ENCODE data around the gene ZNF292.

ZNF292 gene

DNA sequence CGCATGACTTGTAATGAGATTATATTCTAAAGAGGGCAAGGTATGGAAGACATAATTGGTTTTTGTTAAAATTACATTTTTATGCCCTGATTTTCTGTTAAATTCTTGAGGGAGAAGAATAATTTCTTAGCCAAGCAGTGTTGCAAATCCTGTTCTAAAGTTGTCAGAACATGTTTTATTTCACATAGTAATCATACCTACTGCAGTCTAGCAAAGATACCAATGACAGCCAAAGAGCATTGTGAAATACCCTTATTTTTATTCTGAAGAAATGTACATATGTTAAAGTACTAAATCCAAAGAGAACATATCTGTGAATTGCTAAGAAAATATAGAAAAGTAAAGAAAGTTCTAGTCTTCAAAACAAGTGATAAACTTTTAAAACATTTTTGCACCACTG, 127.4 kb downstream of the ZNF292 start:
- H3K79me2 ChIP-seq (ENCODE audit: insufficient read depth, low read depth), result no peaks in the 10 kb centered on the region
- H3K4me1 ChIP-seq (ENCODE audit: low read depth, poor library complexity, severe bottlenecking), result no peaks in the 10 kb centered on the region
- no peak overlapping the region for H3K27ac ChIP-seq
- no peak overlapping the region for H2AFZ ChIP-seq (ENCODE audit: low read depth)
- no peak overlapping the region for H3K9ac ChIP-seq
- TF ChIP-seq, protein P1, sequence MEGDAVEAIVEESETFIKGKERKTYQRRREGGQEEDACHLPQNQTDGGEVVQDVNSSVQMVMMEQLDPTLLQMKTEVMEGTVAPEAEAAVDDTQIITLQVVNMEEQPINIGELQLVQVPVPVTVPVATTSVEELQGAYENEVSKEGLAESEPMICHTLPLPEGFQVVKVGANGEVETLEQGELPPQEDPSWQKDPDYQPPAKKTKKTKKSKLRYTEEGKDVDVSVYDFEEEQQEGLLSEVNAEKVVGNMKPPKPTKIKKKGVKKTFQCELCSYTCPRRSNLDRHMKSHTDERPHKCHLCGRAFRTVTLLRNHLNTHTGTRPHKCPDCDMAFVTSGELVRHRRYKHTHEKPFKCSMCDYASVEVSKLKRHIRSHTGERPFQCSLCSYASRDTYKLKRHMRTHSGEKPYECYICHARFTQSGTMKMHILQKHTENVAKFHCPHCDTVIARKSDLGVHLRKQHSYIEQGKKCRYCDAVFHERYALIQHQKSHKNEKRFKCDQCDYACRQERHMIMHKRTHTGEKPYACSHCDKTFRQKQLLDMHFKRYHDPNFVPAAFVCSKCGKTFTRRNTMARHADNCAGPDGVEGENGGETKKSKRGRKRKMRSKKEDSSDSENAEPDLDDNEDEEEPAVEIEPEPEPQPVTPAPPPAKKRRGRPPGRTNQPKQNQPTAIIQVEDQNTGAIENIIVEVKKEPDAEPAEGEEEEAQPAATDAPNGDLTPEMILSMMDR (conservative IDR thresholded peaks at IDR 0.05; ENCODE audit: low read depth, low read length), result no peak
- H3K36me3 ChIP-seq (ENCODE audit: insufficient read depth), result no peaks in the 10 kb centered on the region
- H4K20me1 ChIP-seq (ENCODE audit: insufficient read depth), result no peaks in the 10 kb centered on the region
- H3K4me2 ChIP-seq, result no peak overlapping the region
- H3K27me3 ChIP-seq (ENCODE audit: insufficient read depth, low read depth), result no peaks in the 10 kb centered on the region
- H3K4me3 ChIP-seq (IDR thresholded peaks at IDR 0.05; ENCODE audit: insufficient read depth, low read depth, low read length), result no peak overlapping the region

DNA sequence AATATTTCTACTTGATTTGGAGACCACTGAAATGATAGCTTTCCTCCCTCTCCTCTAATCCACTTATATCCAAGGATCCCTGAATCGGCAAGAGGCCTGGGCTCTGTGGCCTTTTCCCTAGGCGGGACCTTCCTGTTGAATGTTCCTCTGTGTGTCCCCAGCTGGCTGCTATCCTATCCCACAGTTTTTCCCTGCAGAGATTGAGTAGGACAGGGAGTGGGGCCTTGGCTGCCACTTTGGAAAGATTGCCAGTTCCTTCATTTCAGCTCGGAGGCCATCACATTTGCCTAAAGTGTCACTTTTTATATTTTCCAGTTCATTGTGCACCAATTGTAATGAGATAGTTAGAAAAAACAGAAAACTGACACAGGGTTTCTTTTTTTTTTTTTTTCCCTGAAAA, 128.1 kb downstream of the ZNF292 start:
- Histone ChIP-seq H3K27ac (no peak overlapping the region), H2AFZ (ENCODE audit: low read depth) (no peak overlapping the region), H3K27me3 (ENCODE audit: insufficient read depth, low read depth) (no peaks in the 10 kb centered on the region), H3K4me3 (IDR thresholded peaks at IDR 0.05; ENCODE audit: insufficient read depth, low read depth, low read length) (no peak overlapping the region), H3K79me2 (ENCODE audit: insufficient read depth, low read depth) (no peaks in the 10 kb centered on the region), H3K9ac (no peak overlapping the region), H3K4me2 (no peak overlapping the region), H3K36me3 (ENCODE audit: insufficient read depth) (no peaks in the 10 kb centered on the region), H3K4me1 (ENCODE audit: low read depth, poor library complexity, severe bottlenecking) (no peaks in the 10 kb centered on the region), H4K20me1 (ENCODE audit: insufficient read depth) (no peaks in the 10 kb centered on the region)
- TF ChIP-seq, protein P1 (conservative IDR thresholded peaks at IDR 0.05; ENCODE audit: low read depth, low read length), result no peak

DNA sequence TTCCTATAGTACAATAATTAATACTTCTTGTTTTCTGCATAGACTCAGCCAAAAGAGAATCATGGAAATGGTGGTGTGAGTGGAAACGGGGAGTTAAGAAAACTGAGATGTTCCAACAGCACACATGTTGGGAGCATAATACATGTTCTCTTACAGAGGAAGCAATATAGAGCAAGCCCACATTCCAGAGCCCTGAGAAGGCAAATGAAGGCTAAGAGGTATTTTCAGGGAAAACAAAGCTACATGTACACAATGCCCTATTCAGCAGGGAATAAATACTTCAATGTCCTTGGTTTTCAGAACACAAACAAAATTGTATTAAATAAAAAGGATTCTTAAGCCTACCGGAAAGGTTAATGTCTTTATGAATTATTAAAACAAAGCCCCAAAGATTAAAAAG, 131.9 kb downstream of the ZNF292 start:
- no peak overlapping the region for H3K4me3 ChIP-seq (IDR thresholded peaks at IDR 0.05; ENCODE audit: insufficient read depth, low read depth, low read length)
- TF ChIP-seq, protein P1 (conservative IDR thresholded peaks at IDR 0.05; ENCODE audit: low read depth, low read length), result no peak
- no peak overlapping the region for H2AFZ ChIP-seq (ENCODE audit: low read depth)
- H3K9ac ChIP-seq, result no peak overlapping the region
- no peaks in the 10 kb centered on the region for H4K20me1 ChIP-seq (ENCODE audit: insufficient read depth)
- no peaks in the 10 kb centered on the region for H3K36me3 ChIP-seq (ENCODE audit: insufficient read depth)
- H3K27ac ChIP-seq, result no peak overlapping the region
- H3K79me2 ChIP-seq (ENCODE audit: insufficient read depth, low read depth), result no peaks in the 10 kb centered on the region
- no peaks in the 10 kb centered on the region for H3K4me1 ChIP-seq (ENCODE audit: low read depth, poor library complexity, severe bottlenecking)
- no peak overlapping the region for H3K4me2 ChIP-seq
- no peaks in the 10 kb centered on the region for H3K27me3 ChIP-seq (ENCODE audit: insufficient read depth, low read depth)

DNA sequence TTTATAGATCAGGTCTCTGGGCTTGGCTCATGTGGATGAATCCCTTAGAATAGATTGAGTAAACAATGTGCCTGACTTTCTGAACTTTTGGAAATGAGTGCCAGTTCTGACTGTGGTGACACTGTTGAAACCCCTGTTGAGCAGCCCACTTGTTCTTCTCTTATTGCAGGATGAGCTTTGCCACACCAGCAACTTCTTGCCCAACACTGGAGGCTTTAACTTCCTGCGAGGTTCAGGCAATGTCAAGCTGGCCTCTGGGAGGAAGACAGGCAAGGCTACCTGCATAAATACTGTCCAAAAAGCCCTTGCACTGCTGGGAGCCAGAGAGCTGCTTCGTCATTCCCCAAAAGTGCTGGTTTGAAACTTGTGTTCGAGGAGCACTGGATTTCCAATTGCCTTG, 134.2 kb downstream of the ZNF292 start:
- no peak overlapping the region for H3K4me2 ChIP-seq
- H3K79me2 ChIP-seq (ENCODE audit: insufficient read depth, low read depth), result no peaks in the 10 kb centered on the region
- no peak overlapping the region for H3K27ac ChIP-seq
- H3K4me1 ChIP-seq (ENCODE audit: low read depth, poor library complexity, severe bottlenecking), result no peaks in the 10 kb centered on the region
- no peaks in the 10 kb centered on the region for H3K36me3 ChIP-seq (ENCODE audit: insufficient read depth)
- H3K4me3 ChIP-seq (IDR thresholded peaks at IDR 0.05; ENCODE audit: insufficient read depth, low read depth, low read length), result no peak overlapping the region
- no peaks in the 10 kb centered on the region for H4K20me1 ChIP-seq (ENCODE audit: insufficient read depth)
- H3K27me3 ChIP-seq (ENCODE audit: insufficient read depth, low read depth), result no peaks in the 10 kb centered on the region
- H2AFZ ChIP-seq (ENCODE audit: low read depth), result no peak overlapping the region
- TF ChIP-seq, protein P1 (conservative IDR thresholded peaks at IDR 0.05; ENCODE audit: low read depth, low read length), result no peak
- no peak overlapping the region for H3K9ac ChIP-seq

Measured in KMS-11 (cell line).